IPS-18a (cell line): ENCODE data around the gene P2RY12.

Experiments used
- H3K27ac ChIP-seq: one replicate; pipeline ENCODE4 v1.5.1; 2013; ENCODE audit warnings: low read length
- H3K27me3 ChIP-seq: one replicate; pipeline ENCODE4 v1.6.1; 2013; ENCODE audit warnings: mild to moderate bottlenecking, low read length; ENCODE audit not compliant: control insufficient read depth, insufficient read depth
- H3K36me3 ChIP-seq: one replicate; pipeline ENCODE4 v1.6.1; 2013; ENCODE audit warnings: low read depth, low read length; ENCODE audit not compliant: control insufficient read depth
- H3K4me1 ChIP-seq: one replicate; pipeline ENCODE4 v1.6.1; 2013; ENCODE audit warnings: low read depth, low read length; ENCODE audit not compliant: control insufficient read depth
- H3K4me3 ChIP-seq: one replicate; pipeline ENCODE4 v1.5.1; 2013; ENCODE audit warnings: low read length
- H3K9ac ChIP-seq: one replicate; pipeline ENCODE4 v1.6.1; 2013; ENCODE audit warnings: mild to moderate bottlenecking, low read length, moderate library complexity
- H3K9me3 ChIP-seq: one replicate; pipeline ENCODE4 v1.6.1; 2013; ENCODE audit warnings: low read depth, low read length; ENCODE audit not compliant: control insufficient read depth

P2RY12 gene

DNA sequence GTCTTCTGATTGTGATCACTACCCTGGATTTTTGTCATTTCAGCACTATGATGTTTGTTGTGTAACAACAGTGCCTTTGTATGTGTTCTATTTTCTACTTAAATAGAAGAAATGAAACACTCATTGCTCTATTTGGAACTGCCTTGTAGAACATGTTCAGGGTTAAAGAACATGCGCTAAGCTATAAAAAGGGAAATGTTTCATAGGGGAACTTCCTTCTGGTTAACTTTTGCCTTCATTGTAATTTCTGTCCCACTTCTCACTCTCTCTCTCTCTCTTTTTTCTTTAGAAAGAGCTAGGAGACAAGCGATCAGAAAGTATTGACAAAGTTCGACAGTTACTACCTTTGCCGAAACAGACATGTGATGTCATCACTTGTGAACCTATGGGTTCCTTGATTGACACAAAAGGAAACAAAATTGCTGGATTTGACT, at the start of gene P2RY12:
P2RY12 (minus strand) TSS at position 13 of the 434 bp plus-strand sequence. CDS start 45,908 bp downstream, outside the sequence.
- H3K9ac ChIP-seq: no peak within 1 kb of the TSS
- no peaks in the 10 kb centered on the region for H3K4me1 ChIP-seq
- H3K27ac ChIP-seq: no peak within 1 kb of the TSS

DNA sequence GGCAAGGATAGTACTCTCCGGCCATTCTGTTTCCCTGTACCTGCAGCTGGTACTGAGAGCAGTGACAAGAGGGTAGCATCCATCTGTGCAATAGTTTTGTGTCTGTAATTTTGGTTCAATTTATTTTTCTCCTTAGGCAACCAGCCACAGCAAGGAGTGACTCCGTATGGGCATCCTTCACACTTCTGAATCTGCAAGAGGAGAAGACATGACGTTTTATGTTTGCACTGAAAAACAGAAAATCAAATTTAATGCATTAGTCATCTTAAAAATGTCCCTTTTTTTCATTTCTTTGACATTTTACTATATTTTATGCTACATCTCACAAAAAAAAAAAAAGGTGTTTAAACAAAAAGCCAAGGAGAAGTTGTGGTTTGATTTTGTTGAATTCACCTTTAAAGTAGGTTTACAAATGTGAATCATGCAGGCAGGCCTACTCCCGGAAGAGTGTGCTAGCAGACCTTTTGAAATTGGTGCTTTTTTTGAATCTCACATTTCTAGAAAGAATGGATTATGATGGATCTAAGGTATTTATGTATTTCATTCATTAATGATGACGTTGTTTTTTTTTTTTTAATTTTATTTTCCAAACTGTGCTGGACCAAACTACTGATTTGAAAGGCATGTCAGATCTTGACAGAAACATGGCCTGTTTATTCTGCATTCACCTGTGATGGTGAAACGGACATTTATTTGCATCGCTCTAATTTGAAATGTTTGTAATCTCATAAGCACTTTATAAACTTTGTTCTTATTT, 48.2 kb upstream of the P2RY12 start:
- H3K4me3 ChIP-seq: no peak overlapping the region
- H3K36me3 ChIP-seq: no peaks in the 10 kb centered on the region
- H3K4me1 ChIP-seq: peaks cover 20% of the 10 kb centered on the region
- no peaks in the 10 kb centered on the region for H3K27me3 ChIP-seq
- no peak overlapping the region for H3K9ac ChIP-seq
- H3K9me3 ChIP-seq: no peaks in the 10 kb centered on the region
- no peak overlapping the region for H3K27ac ChIP-seq

More for the DNA sequence above, at the start of gene P2RY12:
- H3K36me3 ChIP-seq: peaks cover 7% of the 10 kb centered on the region
- no peaks in the 10 kb centered on the region for H3K9me3 ChIP-seq
- H3K27me3 ChIP-seq: no peaks in the 10 kb centered on the region
- H3K4me3 ChIP-seq: no peak within 1 kb of the TSS

DNA sequence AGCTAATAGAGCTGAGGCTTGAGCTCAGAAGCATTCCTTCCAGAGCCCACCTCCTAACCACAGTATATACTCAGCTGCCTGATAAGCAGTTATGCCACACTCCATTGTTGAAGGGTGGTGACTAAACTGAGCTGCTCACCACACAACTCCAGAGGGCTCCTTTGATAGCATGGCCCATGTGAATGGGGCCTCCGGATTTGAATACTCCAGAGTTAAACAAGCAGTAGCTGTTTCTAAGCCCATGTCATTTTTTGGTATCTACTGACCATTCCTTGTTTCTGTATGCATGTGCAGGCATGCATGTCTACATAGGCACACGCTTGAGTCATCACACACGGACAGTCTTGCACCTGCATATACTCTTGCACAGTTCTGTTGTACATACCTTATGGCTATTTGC, 47.4 kb upstream of the P2RY12 start:
- Histone ChIP-seq H3K9me3 (no peaks in the 10 kb centered on the region), H3K9ac (no peak overlapping the region)

DNA sequence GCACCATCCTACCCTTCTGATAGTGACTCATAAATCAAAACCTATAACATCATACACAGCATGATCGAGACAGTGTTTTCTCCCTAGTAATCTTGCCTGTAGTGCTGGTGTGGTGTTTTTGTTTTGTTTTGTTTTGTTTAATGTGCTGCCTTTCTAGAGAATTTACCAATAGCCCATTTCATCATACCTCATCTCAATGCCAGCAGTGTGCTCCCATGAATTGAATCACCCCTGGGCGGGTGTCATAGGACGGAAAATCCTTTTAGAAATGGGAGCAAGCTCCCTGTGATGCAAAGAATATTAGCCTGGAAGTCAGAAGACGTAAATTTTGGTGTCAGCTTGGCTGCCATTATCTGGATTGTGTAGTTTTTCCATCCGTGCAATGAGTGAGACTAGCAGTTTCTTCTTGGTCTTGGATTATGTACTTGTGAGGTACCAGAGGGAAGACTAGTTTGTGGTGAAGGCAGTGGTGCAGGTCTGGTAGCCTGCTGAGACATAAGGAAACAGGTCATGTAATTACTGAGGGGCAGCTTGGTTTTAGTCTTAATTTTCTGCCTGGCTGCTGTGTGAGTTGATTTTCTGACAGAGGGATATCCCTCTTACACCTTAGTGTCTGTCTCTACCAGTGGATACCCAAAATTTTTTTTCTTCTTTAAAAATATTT, 46.4 kb upstream of the P2RY12 start:
- H3K4me3 ChIP-seq: peak overlapping the region; percentile 14
- no peak overlapping the region for H3K9ac ChIP-seq
- H3K27me3 ChIP-seq: no peaks in the 10 kb centered on the region
- no peaks in the 10 kb centered on the region for H3K9me3 ChIP-seq
- H3K36me3 ChIP-seq: no peaks in the 10 kb centered on the region
- H3K4me1 ChIP-seq: peaks cover 25% of the 10 kb centered on the region
- peak overlapping the region; percentile 24 for H3K27ac ChIP-seq

More for the DNA sequence above, 47.4 kb upstream of the P2RY12 start:
- no peaks in the 10 kb centered on the region for H3K27me3 ChIP-seq
- H3K36me3 ChIP-seq: no peaks in the 10 kb centered on the region
- H3K4me1 ChIP-seq: peaks cover 20% of the 10 kb centered on the region
- no peak overlapping the region for H3K27ac ChIP-seq
- no peak overlapping the region for H3K4me3 ChIP-seq

DNA sequence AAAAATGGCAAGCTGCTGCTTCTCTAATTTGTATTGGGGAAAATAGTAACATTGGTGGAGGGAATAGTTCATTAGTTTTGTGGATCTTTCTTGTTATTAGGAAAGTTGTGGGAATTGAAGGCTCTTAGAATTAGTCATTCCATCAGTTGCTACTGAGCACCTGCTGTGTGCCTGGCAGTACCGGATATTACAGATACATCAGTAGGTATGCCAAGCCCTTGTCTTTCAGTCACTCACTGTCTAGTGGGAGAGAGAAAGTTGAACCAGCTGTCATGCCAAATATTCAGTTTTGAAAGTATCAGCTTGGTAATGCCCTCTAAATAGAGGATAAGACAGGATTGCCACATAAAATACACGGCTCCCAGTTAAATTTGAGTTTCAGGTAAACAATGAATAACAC, 43.8 kb upstream of the P2RY12 start:
- H3K9ac ChIP-seq: no peak overlapping the region
- no peak overlapping the region for H3K4me3 ChIP-seq
- no peaks in the 10 kb centered on the region for H3K9me3 ChIP-seq
- no peaks in the 10 kb centered on the region for H3K27me3 ChIP-seq
- H3K27ac ChIP-seq: no peak overlapping the region
- no peaks in the 10 kb centered on the region for H3K36me3 ChIP-seq
- H3K4me1 ChIP-seq: peaks cover 19% of the 10 kb centered on the region

DNA sequence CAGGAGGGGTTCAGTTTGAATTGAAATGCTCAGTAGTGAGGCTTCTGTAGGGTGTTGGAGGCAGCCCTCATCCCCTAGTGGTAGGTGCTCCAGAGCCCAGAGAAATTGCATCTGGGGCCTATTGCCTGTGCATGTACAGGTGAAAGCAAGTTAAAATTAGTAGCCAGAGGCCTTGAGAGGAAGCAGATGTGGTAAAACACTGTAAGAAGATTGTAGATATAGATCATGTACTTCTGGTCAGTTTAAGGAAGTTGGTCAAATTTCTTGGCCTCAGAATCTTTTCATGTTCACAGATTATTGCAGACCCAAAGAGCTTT, 41.7 kb upstream of the P2RY12 start:
- Histone ChIP-seq H3K36me3 (no peaks in the 10 kb centered on the region), H3K9ac (no peak overlapping the region), H3K27me3 (no peaks in the 10 kb centered on the region), H3K27ac (no peak overlapping the region), H3K9me3 (no peaks in the 10 kb centered on the region), H3K4me1 (peaks cover 19% of the 10 kb centered on the region), H3K4me3 (no peak overlapping the region)

DNA sequence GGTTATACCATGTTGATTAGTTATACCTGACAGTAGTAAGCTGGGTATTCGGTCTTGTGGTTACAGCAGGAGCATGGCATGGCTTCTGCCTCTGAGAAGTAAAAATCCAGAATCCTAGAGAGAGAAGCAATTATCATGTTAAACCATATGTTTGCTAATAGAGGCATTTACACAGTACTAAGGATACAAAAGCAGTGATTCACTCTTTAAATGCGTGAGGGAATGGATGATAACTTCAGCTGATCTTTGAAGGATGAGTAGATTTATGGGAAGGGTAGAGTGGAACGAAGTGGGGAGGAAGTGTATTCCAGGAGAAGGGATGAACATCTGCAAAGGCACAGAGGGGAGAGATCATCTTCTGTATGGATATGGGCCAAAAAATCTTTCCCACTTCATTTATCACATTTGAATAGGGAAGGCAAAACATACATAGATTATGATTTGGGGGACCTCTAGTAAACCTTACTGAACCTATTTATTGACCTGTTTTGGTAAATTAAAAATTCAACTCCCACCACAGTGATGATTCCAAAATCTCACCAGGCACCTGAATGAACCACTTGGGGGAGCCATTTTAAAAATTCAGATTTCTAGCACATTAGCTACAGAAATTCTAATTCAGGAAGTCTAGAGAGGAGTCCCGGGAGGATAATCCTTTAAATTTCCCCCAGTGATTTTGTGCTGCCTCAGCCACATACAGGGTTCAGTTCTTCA, 41.2 kb upstream of the P2RY12 start:
- Histone ChIP-seq H3K27me3 (no peaks in the 10 kb centered on the region), H3K27ac (no peak overlapping the region), H3K4me1 (peaks cover 14% of the 10 kb centered on the region), H3K9me3 (no peaks in the 10 kb centered on the region), H3K4me3 (no peak overlapping the region), H3K9ac (no peak overlapping the region), H3K36me3 (peaks cover 2% of the 10 kb centered on the region)

DNA sequence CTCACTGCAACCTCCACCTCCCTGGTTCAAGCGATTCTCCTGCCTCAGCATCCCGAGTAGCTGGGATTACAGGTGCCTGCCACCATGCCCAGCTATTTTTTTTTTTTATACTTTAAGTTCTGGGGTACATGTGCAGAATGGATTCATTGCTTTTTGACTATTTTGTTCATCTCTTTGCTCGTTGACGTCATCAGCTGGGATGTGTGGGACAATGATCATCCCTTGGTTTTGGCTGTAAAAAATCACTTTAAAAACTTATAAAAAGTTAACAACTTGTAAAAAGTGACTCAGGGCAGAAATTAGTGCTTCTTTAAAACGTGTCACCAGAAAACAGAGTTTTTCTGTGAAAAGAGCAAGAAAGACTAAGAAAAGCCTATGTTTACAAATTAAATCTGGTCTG, 38.5 kb upstream of the P2RY12 start:
- H3K27me3 ChIP-seq: no peaks in the 10 kb centered on the region
- no peak overlapping the region for H3K4me3 ChIP-seq
- H3K9ac ChIP-seq: no peak overlapping the region
- no peaks in the 10 kb centered on the region for H3K9me3 ChIP-seq
- no peak overlapping the region for H3K27ac ChIP-seq
- H3K4me1 ChIP-seq: peaks cover 12% of the 10 kb centered on the region
- H3K36me3 ChIP-seq: peaks cover 4% of the 10 kb centered on the region

DNA sequence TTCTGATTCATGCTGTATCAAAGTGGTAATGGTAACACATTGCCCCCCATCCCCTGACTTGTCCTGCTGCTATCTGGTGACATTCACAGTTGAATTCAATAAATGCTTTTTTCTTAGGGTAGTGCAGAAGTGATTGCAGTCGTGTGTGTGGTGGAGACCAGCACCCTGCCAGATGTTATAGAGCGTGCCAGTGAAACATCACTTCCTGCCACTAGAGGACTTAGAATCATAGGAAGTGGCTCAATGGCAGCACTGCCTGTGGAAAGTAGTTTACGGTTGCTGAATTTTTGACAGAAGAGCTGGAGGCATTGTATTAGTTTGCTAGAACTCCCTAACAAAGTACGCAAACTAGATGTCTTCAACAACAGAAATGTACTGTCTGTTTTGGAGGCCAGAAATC, 37.4 kb upstream of the P2RY12 start:
- Histone ChIP-seq H3K4me1 (peaks cover 12% of the 10 kb centered on the region), H3K27me3 (no peaks in the 10 kb centered on the region), H3K9me3 (no peaks in the 10 kb centered on the region), H3K27ac (no peak overlapping the region), H3K9ac (no peak overlapping the region), H3K36me3 (peaks cover 4% of the 10 kb centered on the region), H3K4me3 (no peak overlapping the region)

DNA sequence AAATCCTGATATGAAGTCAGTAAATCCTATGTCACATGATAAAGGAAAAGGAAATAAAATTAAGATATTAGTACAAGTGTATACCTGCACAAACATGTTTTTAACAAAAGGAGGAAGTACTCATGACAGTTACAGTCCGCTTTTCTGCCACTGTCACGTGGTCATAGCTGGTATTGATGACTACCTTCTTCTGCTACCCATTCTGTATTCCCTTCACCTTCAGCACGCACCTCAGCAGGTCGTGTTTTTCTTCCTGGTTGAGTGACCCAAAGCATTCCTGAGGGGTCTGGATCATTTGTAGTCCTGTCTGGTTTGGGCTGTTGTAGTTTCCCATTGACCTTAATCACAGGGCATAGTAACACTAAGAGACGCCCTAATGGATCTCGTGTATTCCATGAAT, 35.3 kb upstream of the P2RY12 start:
- H3K27ac ChIP-seq: no peak overlapping the region
- H3K9me3 ChIP-seq: no peaks in the 10 kb centered on the region
- no peaks in the 10 kb centered on the region for H3K27me3 ChIP-seq
- H3K9ac ChIP-seq: no peak overlapping the region
- H3K4me1 ChIP-seq: no peaks in the 10 kb centered on the region
- no peak overlapping the region for H3K4me3 ChIP-seq
- peaks cover 4% of the 10 kb centered on the region for H3K36me3 ChIP-seq

DNA sequence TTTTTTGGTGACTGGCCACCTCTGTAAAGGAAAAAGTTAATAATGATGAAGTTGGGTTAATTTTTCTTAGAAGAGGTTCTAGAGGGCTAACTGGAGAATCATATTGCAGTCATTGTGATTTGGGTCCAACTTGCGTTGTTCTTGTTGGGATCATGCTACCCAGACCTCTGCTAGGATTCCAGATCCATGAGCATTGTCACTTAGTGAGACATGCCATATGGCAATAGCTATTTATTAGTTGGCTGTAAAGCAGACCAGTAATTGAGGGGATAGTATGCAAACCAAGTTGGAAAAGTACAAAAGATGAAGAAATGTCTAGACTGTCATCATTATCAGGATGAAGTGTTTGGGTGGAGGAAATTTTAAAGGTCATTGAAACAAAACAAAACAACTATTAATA, 30.7 kb upstream of the P2RY12 start:
- H3K9ac ChIP-seq: no peak overlapping the region
- H3K4me3 ChIP-seq: no peak overlapping the region
- no peaks in the 10 kb centered on the region for H3K9me3 ChIP-seq
- no peaks in the 10 kb centered on the region for H3K4me1 ChIP-seq
- H3K27me3 ChIP-seq: no peaks in the 10 kb centered on the region
- no peaks in the 10 kb centered on the region for H3K36me3 ChIP-seq
- no peak overlapping the region for H3K27ac ChIP-seq
